ENCODE data around the gene LAIR1. TPM values are rescaled to one million over a fixed set of nuclear protein-coding genes. Genes with fewer than 3 reads are reported as not detected.
"Not testable (repeated sequence)": the region's sequence is repeated elsewhere in the genome, so short reads cannot be mapped to it uniquely, and the experiment has no call there.

Gene LAIR1
- polyA plus RNA-seq, 4 donors = 3.2 to 10.6 (median 5.1) TPM

DNA sequence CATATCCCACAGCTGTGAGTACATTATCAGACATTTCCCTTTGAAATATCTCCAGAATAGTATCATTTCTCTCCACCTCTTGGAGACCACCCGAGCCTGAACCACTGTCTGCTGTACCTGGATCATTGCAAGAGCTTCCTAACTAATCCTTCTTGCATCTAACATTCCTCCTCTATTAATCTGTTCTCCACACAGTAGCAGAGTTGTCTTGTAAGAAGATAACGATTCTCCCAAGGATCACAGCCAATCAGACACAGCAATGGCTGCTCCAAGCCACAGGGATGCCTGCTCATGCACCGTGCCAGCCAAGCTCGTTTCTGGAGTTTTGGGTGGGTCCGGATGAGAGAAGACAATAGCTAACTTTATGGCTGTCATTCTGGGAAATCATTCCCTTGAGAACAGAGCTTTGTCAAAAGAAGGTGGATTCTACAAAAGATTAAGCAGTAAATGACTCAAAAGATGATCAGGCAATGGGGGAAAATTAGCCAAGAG, 14.5 kb upstream of the LAIR1 start:
- DNase-seq (ENCODE audit: low read depth in 4 of 4, low spot score in 3 of 4) = no peak

DNA sequence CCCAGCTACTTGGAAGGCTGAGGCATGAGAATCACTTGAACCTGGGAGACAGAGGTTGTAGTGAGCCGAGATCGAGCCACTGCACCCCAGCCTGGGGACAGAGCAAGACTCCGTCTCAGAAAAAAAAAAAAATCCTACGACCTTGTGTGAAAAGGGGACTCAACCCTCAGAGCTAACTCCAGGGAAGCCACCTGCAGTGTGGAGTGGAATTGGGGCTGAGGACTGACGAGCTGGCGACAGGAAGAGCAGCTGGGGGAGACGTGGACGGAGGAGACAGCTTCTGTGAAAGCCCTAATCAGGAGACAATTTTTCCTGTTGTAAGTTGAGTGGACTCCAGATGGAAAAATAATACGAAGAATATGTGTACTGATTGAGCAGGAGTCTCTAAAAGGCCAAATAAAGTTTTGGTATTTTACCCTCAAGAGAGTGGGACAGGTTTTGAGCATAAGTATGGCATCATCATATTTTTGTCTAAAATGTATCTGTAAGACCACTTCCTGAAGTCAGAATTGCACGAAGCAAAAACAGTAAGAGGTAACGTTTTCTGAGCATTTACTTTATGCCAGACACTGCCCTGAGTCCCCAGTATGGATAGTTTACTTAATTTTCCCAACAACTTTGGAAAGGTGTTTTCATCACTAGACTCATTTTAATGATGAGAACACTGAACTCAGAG, 12.0 kb upstream of the LAIR1 start:
- DNase-seq (ENCODE audit: low read depth in 4 of 4, low spot score in 3 of 4) = no peak

DNA sequence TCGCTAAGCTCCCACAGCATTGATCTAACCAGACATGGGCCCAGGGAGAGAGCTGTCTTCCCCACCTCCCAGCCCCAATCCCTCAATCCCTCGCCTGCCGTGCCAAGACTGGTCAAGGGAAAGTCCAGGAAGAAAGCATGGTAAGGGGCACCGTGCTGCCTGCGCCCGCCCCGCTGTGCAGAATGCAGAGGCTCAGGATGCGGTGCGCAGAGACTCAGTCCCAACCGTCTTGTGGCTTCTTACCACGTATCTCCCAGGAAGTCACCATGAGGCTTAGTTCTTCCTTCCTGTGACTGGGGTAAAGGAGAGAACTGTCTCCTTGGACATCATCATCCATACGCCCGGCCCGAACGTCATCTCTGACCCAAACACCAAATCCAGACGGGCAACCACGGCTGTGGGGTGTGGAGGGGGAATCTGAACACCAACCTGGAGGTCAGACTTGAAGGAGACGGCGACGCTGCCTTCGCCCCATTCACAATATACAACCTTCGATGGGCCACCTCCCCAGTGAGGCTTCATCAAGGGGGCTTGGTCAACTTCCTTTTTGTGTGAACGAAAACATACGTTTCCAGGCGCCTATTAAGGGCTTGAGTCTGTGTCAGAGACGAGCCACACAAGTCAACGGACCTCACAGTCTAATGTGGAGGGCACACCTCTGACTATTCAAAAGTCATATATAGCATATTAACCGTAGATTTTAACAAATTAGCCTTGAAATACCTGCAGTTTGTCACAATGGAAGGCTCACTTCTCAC, 10.6 kb upstream of the LAIR1 start:
- not testable (repeated sequence) for DNase-seq (ENCODE audit: low read depth in 4 of 4, low spot score in 3 of 4)

DNA sequence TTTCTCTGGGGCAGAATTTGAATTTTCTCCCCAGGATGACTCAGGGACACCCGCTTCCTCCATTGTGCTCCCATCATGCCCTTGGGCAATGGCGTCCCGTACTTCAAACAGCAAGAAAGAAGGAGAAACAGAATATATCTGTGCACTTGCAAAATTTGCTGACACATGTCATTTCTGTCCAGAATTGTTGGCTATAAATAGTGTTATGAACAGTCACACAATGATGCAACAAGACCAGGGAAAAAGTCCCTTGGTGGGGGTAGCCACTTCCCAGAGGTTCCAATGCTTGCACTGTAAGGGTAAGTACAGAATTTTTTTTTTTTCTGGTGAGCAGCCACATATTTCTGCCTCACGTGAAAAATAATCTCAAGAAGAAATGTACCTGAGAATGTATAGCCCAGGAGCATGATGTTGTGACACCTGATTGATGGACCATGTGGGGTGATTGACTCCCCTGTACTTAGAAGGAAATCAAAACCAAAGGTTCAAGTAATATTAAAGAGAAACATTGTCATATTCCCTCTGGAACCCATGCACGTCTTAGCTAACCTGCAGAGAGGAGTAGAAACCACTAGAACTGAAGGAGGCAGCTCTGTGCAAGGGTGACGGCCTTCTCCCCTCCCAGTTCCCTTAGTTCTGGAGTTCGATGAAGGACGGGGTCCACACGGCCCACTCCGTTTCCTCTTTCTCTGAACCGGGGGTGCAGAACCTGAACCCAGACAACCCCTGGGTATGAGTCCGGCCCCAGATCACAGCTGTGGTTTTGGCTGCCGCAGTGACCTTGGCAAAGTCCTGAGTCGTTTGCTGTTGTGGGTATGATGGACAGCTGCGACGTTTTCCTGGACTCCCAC, 9.3 kb upstream of the LAIR1 start:
- no peak for DNase-seq (ENCODE audit: low read depth in 4 of 4, low spot score in 3 of 4)

DNA sequence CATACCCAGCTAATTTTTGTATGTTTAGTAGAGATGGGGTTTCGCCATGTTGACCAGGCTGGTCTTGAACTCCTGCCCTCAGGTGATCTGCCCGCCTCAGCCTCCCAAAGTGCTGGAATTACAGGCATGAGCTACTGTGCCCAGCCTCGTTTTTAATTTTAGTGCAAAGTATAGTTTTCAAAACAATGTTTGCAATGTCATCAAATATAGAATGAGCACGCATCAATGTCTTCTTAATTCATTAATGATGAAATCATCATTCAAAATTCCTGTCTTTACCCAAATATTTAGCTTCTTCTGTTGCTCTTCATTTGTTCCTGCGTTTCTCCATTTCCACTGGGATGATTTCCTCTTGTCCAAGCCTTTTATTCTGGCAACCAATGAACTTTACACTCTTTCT, 6.7 kb upstream of the LAIR1 start:
- DNase-seq (ENCODE audit: low read depth in 4 of 4, low spot score in 3 of 4) = not testable (repeated sequence)

DNA sequence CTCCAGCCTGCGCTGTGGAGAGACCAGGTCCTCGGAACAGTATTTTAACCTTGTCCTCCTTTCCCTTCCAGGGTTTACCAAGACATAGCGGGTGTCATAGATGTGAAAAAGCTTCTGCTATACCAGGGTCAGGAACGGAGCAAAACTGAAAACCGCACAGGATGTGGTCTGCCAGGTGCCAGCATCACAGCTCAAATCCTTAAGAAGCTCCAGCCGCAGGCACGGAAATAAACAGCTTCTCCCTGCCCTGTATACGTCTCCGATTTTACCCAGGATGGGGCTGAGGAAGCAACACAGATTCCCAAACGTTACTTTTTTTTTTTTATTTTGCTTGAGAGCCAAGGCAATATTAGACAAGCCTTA, 5.7 kb upstream of the LAIR1 start:
- not testable (repeated sequence) for DNase-seq (ENCODE audit: low read depth in 4 of 4, low spot score in 3 of 4)

DNA sequence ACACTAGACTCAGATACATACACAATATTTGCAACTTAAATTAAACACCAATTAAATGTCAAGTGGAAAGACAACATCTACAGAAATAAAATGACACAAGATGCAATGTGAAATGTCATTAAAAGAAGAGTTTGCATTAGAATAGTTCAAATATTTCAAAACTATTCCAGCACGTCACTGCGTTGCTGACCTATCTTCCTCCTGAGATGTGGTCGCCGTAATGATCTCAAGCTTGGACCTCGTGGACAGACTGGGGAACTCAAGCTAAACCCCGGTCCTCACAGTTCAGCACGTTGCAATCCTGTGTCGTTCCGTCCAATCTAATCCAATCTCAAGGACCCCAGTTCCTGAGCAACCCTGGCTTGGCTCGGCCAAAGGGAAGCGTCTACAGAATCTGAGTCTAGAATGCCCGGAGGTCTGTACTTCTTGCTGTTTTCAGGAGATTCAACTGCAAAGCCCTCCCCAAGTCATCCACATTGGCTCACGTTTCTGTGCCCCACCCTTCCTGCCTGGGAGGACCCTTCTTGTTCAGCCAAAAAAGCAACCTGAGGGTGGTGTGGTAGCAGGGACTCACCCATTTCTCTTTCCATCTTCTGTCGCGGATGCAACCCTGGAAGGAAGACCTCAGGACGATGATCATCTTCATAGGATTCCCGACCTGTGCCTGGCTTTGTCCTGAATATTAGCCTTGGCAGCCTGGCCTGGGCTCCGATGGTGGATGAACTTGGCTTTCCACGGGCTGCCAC, 5.1 kb upstream of the LAIR1 start:
- not testable (repeated sequence) for DNase-seq (ENCODE audit: low read depth in 4 of 4, low spot score in 3 of 4)

DNA sequence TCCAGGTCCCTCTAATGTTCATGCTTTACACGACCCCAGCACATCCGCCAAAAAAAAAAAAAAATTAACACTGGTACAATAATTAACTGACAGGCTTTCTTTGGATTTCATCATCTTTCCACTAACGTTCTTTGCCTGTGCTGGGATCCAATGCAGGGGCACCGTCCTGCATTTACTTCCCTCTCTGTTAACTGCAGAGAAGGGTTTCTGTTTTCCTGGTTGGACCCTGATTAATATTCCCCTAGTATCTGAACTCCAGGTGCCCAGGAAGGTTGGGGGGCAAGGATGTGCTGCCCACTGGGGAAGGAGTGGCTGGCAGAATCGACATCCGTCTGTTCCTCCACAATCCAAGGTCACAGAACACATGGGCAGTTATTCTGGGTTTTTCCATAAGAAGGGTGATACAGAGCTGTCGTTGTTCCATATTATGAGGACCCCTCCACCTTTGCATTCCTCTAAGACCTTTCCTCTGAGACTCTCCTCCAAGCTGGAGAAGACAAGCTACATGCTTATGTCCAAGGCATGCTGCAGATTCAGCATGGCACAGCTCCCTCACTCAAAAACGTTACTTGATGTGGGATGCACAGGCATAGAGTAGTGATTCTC, 4.5 kb upstream of the LAIR1 start:
- DNase-seq (ENCODE audit: low read depth in 4 of 4, low spot score in 3 of 4) = no peak

DNA sequence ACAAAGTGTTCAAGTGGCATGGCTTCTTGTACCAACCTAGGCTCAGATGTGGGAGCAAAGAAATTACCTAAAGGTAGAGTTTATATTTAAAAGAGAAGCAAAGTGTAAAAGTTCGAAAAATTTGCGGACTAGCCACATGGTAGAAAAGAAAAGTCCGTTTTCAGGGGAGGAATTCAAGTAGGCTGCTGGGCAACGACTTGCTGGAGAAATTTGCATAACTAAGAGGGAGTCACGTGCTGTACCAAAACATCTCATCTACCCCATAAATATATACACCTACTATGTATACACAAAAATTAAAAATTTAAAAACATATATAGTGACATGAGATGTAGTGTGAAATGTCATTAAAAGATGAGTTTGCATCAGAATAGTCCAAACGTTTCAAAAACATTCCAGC, 2.1 kb upstream of the LAIR1 start:
- no peak for DNase-seq (ENCODE audit: low read depth in 4 of 4, low spot score in 3 of 4)

DNA sequence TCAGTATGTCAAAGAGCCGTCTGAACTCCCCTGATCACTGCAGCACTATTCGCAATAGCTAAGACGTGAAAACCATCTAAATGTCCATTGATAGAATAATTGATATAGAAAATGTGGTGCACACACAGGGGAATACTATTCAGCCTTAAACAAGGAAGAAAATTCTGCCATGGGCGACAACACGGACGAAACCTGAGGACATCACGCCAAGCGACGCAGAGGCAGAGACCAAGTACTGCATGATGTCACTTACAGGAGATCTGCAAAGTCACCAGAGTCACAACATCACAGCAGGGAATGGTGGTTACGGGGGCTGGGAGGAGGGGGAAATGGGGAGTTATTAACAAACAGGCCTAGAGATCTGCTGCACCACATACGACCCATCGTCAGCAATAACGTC, 1.1 kb upstream of the LAIR1 start:
- not testable (repeated sequence) for DNase-seq (ENCODE audit: low read depth in 4 of 4, low spot score in 3 of 4)

DNA sequence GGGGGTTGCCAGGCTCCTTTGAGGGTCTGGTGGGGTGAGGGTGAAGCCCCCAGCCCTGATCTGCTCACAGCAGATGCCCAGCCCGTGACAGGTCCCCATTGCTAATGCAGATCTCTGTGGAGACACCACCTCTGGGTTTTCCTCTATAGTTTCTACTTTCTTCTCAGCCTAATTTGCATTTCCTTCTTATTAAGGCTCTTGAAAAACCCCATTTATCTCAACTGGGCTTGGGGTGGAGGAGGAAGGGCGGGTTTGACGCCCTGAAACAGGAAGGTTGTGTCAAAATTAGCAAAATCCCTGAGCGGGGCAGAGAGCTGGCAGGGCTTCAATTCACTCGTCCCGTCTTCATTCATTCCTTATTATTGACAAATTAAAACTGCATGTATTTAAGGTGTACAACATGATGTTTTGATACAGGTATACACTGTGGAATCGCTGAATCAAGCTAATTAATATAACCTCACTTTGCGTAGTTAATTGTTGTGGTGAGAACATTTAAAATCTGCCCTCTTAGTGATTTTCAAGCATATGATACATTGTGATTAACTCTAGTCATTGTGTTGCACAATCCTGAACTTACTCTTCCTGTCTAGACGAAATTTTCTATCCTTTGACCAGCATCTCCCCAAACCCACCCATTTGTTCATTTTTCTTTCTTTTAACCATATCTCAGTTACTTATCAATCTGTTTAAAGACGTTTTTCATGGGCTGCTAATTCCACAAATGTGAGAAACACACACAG, 2.9 kb downstream of the LAIR1 start:
- not testable (repeated sequence) for DNase-seq (ENCODE audit: low read depth in 4 of 4, low spot score in 3 of 4)

DNA sequence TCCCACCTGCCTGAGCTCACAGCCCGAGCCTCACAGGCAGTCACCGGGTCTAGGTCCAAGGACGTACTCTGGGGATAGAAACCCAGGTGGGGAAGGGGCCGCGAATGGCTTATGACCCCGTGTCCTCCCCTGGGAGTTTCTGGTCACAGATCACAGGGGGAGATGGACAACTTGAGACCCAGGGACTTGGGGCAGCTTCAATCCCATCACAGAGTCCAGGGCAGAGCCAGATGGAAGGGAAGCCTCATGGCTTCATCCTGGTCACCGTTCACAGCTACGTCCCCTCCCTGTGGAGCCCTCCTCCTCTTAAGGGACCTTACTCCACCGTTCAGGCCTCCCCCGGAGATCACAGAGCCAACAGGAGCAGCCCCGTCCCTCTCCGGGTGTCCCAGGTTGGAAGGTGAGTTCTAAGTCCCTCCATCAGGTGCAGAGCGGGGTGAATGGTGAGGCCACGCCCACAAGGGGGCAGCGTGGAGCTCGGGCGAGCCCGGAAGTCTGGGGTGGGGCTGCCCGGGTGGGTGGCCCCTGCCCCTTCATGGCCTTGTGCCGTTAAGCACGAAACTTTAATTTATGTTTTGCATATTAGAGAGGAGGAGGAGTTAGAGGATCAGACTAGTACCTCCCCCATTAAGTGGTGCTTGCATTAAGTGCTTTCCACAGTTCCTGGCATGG, 5.4 kb downstream of the LAIR1 start:
- DNase-seq (ENCODE audit: low read depth in 4 of 4, low spot score in 3 of 4) = not testable (repeated sequence)

DNA sequence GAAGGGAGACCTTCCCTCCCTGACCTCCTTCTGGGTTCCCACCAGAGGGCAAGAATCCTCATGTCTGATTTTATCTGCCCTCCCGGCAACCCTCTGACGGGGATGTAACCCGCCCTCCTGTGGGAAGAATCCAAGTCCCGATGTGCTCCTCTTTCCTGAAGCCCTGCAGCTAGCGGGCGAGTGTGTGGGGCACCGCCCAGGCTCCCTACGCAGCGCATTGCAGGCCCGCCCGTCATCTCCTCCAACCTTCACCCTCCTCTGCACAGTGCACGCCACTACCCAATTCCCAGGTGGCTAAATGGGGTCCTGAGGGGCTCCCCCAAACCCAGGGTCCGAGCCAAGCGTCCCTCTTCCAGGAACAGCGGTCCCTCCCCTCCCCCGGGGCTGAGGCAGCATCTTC, 7.3 kb downstream of the LAIR1 start:
- DNase-seq (ENCODE audit: low read depth in 4 of 4, low spot score in 3 of 4) = no peak

DNA sequence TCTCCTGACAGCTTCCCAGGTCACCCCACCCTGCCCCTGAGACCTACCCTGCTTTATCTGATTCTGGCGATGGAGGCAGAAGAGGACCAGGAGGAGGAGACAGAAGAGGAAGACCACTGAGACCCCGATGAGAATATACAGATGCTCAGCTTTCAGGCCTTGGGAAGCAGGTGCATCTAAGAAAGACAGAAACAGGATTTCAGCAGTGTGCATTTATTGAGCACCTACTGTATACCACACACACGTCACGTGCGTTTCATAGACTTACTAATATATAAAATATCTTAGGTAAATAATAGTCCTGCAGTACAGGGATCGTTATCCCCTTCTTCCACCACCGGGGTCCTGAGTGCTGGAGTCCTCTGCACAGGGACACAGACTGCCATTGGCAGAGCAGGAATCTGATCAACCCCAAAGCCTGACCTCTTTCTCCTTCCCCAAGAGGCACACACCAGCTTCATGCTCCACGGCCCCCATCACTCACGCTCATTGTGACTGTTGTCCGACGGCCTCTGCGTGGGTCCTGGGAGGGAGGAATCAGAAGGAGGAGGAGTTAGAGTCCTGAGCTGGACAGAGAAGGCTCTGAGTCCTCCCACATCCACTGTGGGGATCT, 8.2 kb downstream of the LAIR1 start:
- DNase-seq (ENCODE audit: low read depth in 4 of 4, low spot score in 3 of 4) = no peak

DNA sequence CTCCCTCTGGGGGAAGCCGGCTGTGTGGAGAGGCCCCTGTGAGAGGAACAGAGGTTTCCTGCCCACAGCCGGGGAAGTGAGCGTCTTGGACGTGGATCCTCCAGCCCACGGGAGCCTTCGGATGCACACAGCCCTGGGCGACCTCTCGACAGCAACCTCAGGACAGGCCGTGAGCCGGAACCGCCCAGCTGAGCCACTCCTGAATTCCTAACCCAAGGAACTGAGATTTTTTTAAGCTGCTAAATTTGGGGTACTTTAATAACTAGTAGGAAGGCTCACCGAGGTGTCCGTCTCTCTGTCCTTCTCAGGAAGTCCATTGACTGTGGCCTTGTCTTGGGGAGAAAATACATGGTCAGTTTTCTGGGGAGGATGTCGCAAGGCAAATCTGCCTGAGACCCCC, 9.1 kb downstream of the LAIR1 start:
- no peak for DNase-seq (ENCODE audit: low read depth in 4 of 4, low spot score in 3 of 4)

DNA sequence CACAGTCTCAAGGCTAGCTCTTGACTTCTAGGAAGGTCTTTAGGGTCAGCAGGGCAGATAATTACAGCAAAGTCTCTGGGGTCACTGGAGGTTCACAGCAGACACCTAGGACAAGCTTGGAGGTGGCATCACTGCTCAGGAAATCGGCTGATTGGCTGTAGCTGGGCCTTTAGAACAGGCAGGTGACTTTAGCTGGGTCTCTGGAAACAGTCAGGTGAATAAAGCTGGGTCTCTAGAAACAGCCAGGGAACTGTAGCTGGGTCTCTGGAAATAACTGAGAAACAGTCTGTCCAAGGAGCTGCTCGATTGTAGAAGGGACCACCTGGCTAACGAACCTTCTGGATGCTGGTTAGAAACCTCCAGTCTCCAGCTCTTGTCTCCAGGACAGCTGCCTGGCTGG, 10.0 kb downstream of the LAIR1 start:
- DNase-seq (ENCODE audit: low read depth in 4 of 4, low spot score in 3 of 4) = no peak

DNA sequence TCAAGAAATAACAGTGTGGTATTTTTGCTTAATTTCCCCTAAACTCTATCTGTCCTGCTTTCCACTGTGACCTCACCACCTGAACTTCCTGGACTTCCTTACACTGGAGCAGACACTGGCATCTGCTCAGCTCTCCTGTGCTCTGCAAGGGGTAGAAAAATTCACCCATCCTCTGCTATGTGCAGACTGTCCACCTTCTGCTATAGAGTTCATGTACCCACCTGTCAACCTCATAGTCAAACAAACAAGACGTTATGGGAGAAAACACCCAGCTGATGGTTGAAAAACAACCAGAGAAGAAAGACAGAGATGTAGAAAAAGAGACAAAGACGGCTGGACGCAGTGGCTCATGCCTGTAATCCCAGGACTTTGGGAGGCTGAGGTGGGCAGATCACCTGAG, 12.2 kb downstream of the LAIR1 start:
- no peak for DNase-seq (ENCODE audit: low read depth in 4 of 4, low spot score in 3 of 4)

DNA sequence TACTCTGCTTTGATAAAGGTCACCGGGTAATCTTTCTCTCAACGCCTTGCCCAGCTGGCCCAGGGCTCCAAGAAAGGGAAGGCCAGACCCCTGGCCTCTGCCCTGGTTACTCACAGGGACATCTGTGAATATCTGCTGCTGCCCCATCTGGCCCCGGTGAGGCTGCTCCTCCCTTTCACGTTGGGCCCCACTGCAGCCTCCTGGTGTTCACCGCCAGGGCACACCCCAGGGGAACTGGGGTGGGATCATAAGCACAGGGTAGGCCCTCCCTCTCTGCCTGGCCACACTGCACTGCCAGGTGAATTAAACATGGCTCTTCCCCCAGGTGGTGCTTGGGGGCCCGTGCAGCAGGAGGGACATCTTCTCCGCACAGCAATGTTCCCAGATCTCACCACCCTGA, 12.7 kb downstream of the LAIR1 start:
- no peak for DNase-seq (ENCODE audit: low read depth in 4 of 4, low spot score in 3 of 4)

DNA sequence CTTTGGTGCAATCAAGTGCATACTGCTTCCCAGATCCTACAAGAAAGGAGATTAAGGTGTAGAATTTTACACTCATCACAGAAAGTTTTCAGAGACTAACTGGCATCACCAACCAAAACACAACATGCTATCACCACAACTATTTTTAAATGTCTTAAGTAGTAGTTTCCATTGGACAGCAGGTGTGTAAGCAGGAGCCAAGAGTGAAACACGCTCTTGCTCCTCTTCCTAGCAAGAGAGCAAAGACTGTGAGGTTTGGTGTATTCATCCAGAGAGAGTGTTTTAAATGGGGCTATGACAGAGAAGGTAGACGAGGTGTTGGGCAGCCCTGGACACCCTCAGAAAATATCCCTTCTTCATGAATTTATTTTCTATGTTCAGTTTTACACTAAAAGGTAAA, 13.3 kb downstream of the LAIR1 start:
- no peak for DNase-seq (ENCODE audit: low read depth in 4 of 4, low spot score in 3 of 4)

Data from left renal pelvis (tissue), 4 donors.